Neural cell (in vitro differentiated cells): ENCODE data around the gene PCK1. TPM values are rescaled to one million over a fixed set of nuclear protein-coding genes. Genes with fewer than 3 reads are reported as not detected.

ENCODE experiments used
- H2AFZ ChIP-seq: fragments of 200-600, 300-800 bp; sonication (generic), shearing (Covaris generic); 2 replicates; pipeline ENCODE4 v1.6.0; 2014; ENCODE audit warnings: low read depth, mild to moderate bottlenecking, antibody characterized with exemption, low read length, moderate library complexity
- H3F3A ChIP-seq: fragments of 200-600 bp; shearing (Covaris generic); 2 replicates; pipeline ENCODE4 v1.6.1; 2016; ENCODE audit warnings: mild to moderate bottlenecking, moderate library complexity, mixed read lengths, antibody characterized with exemption, low read length; ENCODE audit not compliant: insufficient read depth, poor library complexity, severe bottlenecking
- H3K27ac ChIP-seq: fragments of 200-600, 300-800 bp; sonication (generic), shearing (Covaris generic); 2 replicates; pipeline ENCODE4 v1.5.1; 2014; ENCODE audit warnings: mild to moderate bottlenecking, low read length, moderate library complexity
- H3K27me3 ChIP-seq: fragments of 300-800, 200-600 bp; sonication (generic), shearing (Covaris generic); 2 replicates; pipeline ENCODE4 v1.6.0; 2014; ENCODE audit warnings: mild to moderate bottlenecking, low read depth, low read length, moderate library complexity; ENCODE audit not compliant: insufficient read depth
- H3K36me3 ChIP-seq: fragments of 300-800, 200-600 bp; sonication (generic), shearing (Covaris generic); 2 replicates; pipeline ENCODE4 v1.5.1; 2014; ENCODE audit warnings: mild to moderate bottlenecking, antibody characterized with exemption, low read length, moderate library complexity; ENCODE audit not compliant: insufficient read depth
- H3K4me2 ChIP-seq: fragments of 300-800, 200-600 bp; sonication (generic), shearing (Covaris generic); 2 replicates; pipeline ENCODE4 v1.6.0; 2014; ENCODE audit warnings: mild to moderate bottlenecking, low read length
- H3K4me3 ChIP-seq: fragments of 300-800, 200-600 bp; sonication (generic), shearing (Covaris generic); 2 replicates; pipeline ENCODE4 v1.5.1; 2014; ENCODE audit warnings: mild to moderate bottlenecking, low read length, moderate library complexity
- H3K79me2 ChIP-seq: fragments of 200-600 bp; shearing (Covaris generic); replicated peaks from 2 replicates; pipeline ENCODE4 v1.6.0; 2014; ENCODE audit warnings: mild to moderate bottlenecking, low read length, moderate library complexity; ENCODE audit not compliant: insufficient read depth
- H3K9ac ChIP-seq: fragments of 300-800, 200-600 bp; sonication (generic), shearing (Covaris generic); 2 replicates; pipeline ENCODE4 v1.6.1; 2016; ENCODE audit warnings: mild to moderate bottlenecking, low read length, mixed read lengths
- H3K9me2 ChIP-seq: fragments of 200-600 bp; shearing (Covaris generic); 2 replicates; pipeline ENCODE4 v1.6.1; 2016; ENCODE audit warnings: mild to moderate bottlenecking, low read length, mixed read lengths; ENCODE audit not compliant: insufficient read depth
- H3K9me3 ChIP-seq: fragments of 200-600, 300-800 bp; sonication (generic), shearing (Covaris generic); 2 replicates; pipeline ENCODE4 v1.6.1; 2016; ENCODE audit warnings: mild to moderate bottlenecking, mixed run types, low read length, moderate library complexity, mixed read lengths
- H4K20me1 ChIP-seq: fragments of 200-600 bp; shearing (Covaris generic); 2 replicates; pipeline ENCODE4 v1.6.1; 2016; ENCODE audit warnings: mild to moderate bottlenecking, mixed run types; ENCODE audit not compliant: insufficient read depth
- CTCF ChIP-seq: fragments of 450-650 bp; IDR thresholded peaks from 2 replicates; pipeline ENCODE4 v1.5.1; 2014; ENCODE audit warnings: antibody characterized with exemption, mild to moderate bottlenecking, moderate library complexity; ENCODE audit not compliant: poor library complexity, severe bottlenecking
- EP300 ChIP-seq: fragments of 450-650 bp; conservative IDR thresholded peaks from 2 replicates; pipeline ENCODE4 v1.6.1; 2014; ENCODE audit warnings: antibody characterized with exemption, mild to moderate bottlenecking, moderate library complexity; ENCODE audit not compliant: poor library complexity, severe bottlenecking
- EZH2 ChIP-seq: fragments of 200-600, 300-800 bp; shearing (Covaris generic), sonication (generic); IDR thresholded peaks from 2 replicates; pipeline ENCODE4 v1.6.1; 2014; ENCODE audit warnings: antibody characterized with exemption, low read length, borderline replicate concordance, mild to moderate bottlenecking; ENCODE audit not compliant: insufficient read depth, poor library complexity, severe bottlenecking
- MXI1 ChIP-seq: fragments of 450-650 bp; conservative IDR thresholded peaks from 2 replicates; pipeline ENCODE4 v1.6.1; 2014; ENCODE audit warnings: antibody characterized with exemption, mild to moderate bottlenecking; ENCODE audit not compliant: poor library complexity, severe bottlenecking
- POLR2AphosphoS5 ChIP-seq: IDR thresholded peaks from 2 replicates; pipeline ENCODE4 v1.6.1; 2012
- RAD21 ChIP-seq: fragments of 450-650 bp; conservative IDR thresholded peaks from 2 replicates; pipeline ENCODE4 v1.6.1; 2014; ENCODE audit warnings: antibody characterized with exemption, mild to moderate bottlenecking, moderate library complexity
- REST ChIP-seq: IDR thresholded peaks from 2 replicates; pipeline ENCODE4 v1.6.1; 2012; ENCODE audit warnings: borderline replicate concordance
- SMC3 ChIP-seq: fragments of 450-650 bp; conservative IDR thresholded peaks from 2 replicates; pipeline ENCODE4 v1.6.1; 2014; ENCODE audit warnings: antibody characterized with exemption, mild to moderate bottlenecking, moderate library complexity; ENCODE audit not compliant: poor library complexity
- TAF1 ChIP-seq: IDR thresholded peaks from 2 replicates; pipeline ENCODE4 v1.6.1; 2012; ENCODE audit warnings: low read depth
- polyA plus RNA-seq: library from polyadenylated mRNA; depleted of rRNA; stranded (reverse); fragments of >200 nt; gene quantifications from 2 replicates; pipeline ENCODE4 v1.2.3, GENCODE V29; 2014

The PCK1 gene
- polyA plus RNA-seq, 1 donor from 2014 or later = 0.24 TPM

GRCh38 chr20:57561356-57562279 is 708 bp downstream of the PCK1 start:
- no peaks in the 10 kb centered on the region for H3K9me2 ChIP-seq
- TF ChIP-seq EZH2 = no peak
- TF ChIP-seq TAF1 = no peak
- no peak for TF ChIP-seq CTCF
- TF ChIP-seq MXI1 = no peak
- no peak for TF ChIP-seq SMC3
- TF ChIP-seq REST = no peak
- no peak for TF ChIP-seq RAD21
- no peak for TF ChIP-seq POLR2AphosphoS5
- no peak for TF ChIP-seq EP300

GRCh38 chr20:57562541-57563465 is 1.9 kb downstream of the PCK1 start:
- TF ChIP-seq POLR2AphosphoS5 (no peak), TAF1 (no peak), SMC3 (no peak), CTCF (no peak), REST (no peak), MXI1 (no peak), EZH2 (no peak), EP300 (no peak), RAD21 (no peak)
- Histone ChIP-seq H3K9ac (no peak overlapping the region), H3K4me2 (no peak overlapping the region), H2AFZ (no peak overlapping the region), H3K27me3 (no peaks in the 10 kb centered on the region), H3K79me2 (no peaks in the 10 kb centered on the region), H3K36me3 (no peaks in the 10 kb centered on the region), H3F3A (no peaks in the 10 kb centered on the region), H3K27ac (no peak overlapping the region), H3K9me3 (no peaks in the 10 kb centered on the region), H4K20me1 (no peaks in the 10 kb centered on the region), H3K9me2 (no peaks in the 10 kb centered on the region), H3K4me3 (no peak overlapping the region)

More at GRCh38 chr20:57561356-57562279, 708 bp downstream of the PCK1 start:
- Histone ChIP-seq H3K9ac (no peak overlapping the region), H3K4me2 (no peak overlapping the region), H3K4me3 (no peak overlapping the region), H3K79me2 (no peaks in the 10 kb centered on the region), H3K36me3 (no peaks in the 10 kb centered on the region), H3F3A (no peaks in the 10 kb centered on the region), H4K20me1 (no peaks in the 10 kb centered on the region), H3K9me3 (no peaks in the 10 kb centered on the region), H3K27me3 (no peaks in the 10 kb centered on the region), H3K27ac (no peak overlapping the region), H2AFZ (no peak overlapping the region)
